ENCODE results near the gene ATG5.

- TF ChIP-seq, protein P1, sequence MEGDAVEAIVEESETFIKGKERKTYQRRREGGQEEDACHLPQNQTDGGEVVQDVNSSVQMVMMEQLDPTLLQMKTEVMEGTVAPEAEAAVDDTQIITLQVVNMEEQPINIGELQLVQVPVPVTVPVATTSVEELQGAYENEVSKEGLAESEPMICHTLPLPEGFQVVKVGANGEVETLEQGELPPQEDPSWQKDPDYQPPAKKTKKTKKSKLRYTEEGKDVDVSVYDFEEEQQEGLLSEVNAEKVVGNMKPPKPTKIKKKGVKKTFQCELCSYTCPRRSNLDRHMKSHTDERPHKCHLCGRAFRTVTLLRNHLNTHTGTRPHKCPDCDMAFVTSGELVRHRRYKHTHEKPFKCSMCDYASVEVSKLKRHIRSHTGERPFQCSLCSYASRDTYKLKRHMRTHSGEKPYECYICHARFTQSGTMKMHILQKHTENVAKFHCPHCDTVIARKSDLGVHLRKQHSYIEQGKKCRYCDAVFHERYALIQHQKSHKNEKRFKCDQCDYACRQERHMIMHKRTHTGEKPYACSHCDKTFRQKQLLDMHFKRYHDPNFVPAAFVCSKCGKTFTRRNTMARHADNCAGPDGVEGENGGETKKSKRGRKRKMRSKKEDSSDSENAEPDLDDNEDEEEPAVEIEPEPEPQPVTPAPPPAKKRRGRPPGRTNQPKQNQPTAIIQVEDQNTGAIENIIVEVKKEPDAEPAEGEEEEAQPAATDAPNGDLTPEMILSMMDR (IDR thresholded peaks at IDR 0.05; ENCODE audit: insufficient read depth, low read depth, low read length): no peak
- no peak for TF ChIP-seq EZH2 (IDR thresholded peaks at IDR 0.05; ENCODE audit: insufficient read depth, low read length)
Observed at GRCh38 chr6:106257195-106257594, 68.4 kb downstream of the ATG5 start.
